Naive thymus-derived CD4-positive, alpha-beta T cell (primary cell): ENCODE data around the gene LMAN1L. TPM values are rescaled to one million over a fixed set of nuclear protein-coding genes. Genes with fewer than 3 reads are reported as not detected.

Experiments
- microRNA-seq: library from miRNA; unstranded; fragments of <30 nt; microRNA quantifications from one replicate; pipeline ENCODE4 v1.2.0, GENCODE V29; 2022; ENCODE audit warnings: borderline microRNAs expressed
- polyA plus RNA-seq, 2 donors: library from polyadenylated mRNA; unstranded; fragments of 300-500 nt; fragmentation: Illumina TruSeq; gene quantifications; one replicate each; pipeline ENCODE4 v1.2.3, GENCODE V29; 2021
- total RNA-seq, 6 experiments: library from RNA in 5 of 6; stranded (reverse) in 5 of 6; gene quantifications; 1 replicate in 5 of 6; 2 replicates in 1 of 6; pipeline ENCODE4 v1.2.3 and lab custom pipeline; 2021 to 2026

Gene LMAN1L
- total and polyA plus RNA-seq, 7 experiments from 2014 or later = 0.35 to 2.4 (median 1.3) TPM; not detected in 2

Small RNAs within 50 kb of the gene (microRNA-seq; reads per million reads assigned to microRNA genes)
- gene MIR4513 = not detected
- gene MIR6882 = 1.6 reads per million

Other genes starting within 250 kb of the LMAN1L start
- 100 to 1,000 TPM; 131 to 273 (median 177) TPM for gene CLK3, start 197.0 kb upstream of the LMAN1L start, total RNA-seq
- 100 to 1,000 TPM in 1 of 2 donors, 10 to 100 TPM in 1; 57.8 to 104 TPM for gene CLK3, start 197.0 kb upstream of the LMAN1L start, polyA plus RNA-seq
- gene EDC3, start 116.8 kb upstream of the LMAN1L start, total RNA-seq = 10 to 100 TPM; 29.0 to 45.3 (median 38.7) TPM
- 10 to 100 TPM; 25.3 to 34.2 TPM for gene EDC3, start 116.8 kb upstream of the LMAN1L start, polyA plus RNA-seq
- under 1 TPM in 1 of 5 experiments, not detected in 4; 0.63 TPM for gene CYP1A1, start 87.3 kb upstream of the LMAN1L start, total RNA-seq
- not detected for gene CYP1A1, start 87.3 kb upstream of the LMAN1L start, polyA plus RNA-seq
- gene CYP1A2, start 64.0 kb upstream of the LMAN1L start, total RNA-seq = not detected
- gene CYP1A2, start 64.0 kb upstream of the LMAN1L start, polyA plus RNA-seq = not detected
- gene CSK, start 30.8 kb upstream of the LMAN1L start, total RNA-seq = 100 to 1,000 TPM; 163 to 421 (median 228) TPM
- gene CSK, start 30.8 kb upstream of the LMAN1L start, polyA plus RNA-seq = 100 to 1,000 TPM in 1 of 2 donors, 10 to 100 TPM in 1; 67.7 to 144 TPM
- under 1 TPM in 2 of 5 experiments, not detected in 3; 0.27 to 0.60 TPM for gene CPLX3, start 13.8 kb downstream of the LMAN1L start, total RNA-seq
- gene CPLX3, start 13.8 kb downstream of the LMAN1L start, polyA plus RNA-seq = not detected
- 100 to 1,000 TPM in 1 of 5 experiments, 10 to 100 TPM in 4; 53.2 to 106 (median 59.2) TPM for gene ULK3, start 30.3 kb downstream of the LMAN1L start, total RNA-seq
- 10 to 100 TPM; 15.4 to 32.8 TPM for gene ULK3, start 30.3 kb downstream of the LMAN1L start, polyA plus RNA-seq
- 100 to 1,000 TPM in 3 of 5 experiments, 10 to 100 TPM in 2; 78.9 to 130 (median 116) TPM for gene SCAMP2, start 60.5 kb downstream of the LMAN1L start, total RNA-seq
- gene SCAMP2, start 60.5 kb downstream of the LMAN1L start, polyA plus RNA-seq = 100 to 1,000 TPM; 131 to 141 TPM
- 10 to 100 TPM; 34.0 to 97.8 (median 80.6) TPM for gene MPI, start 77.2 kb downstream of the LMAN1L start, total RNA-seq
- 10 to 100 TPM; 92.5 to 98.3 TPM for gene MPI, start 77.2 kb downstream of the LMAN1L start, polyA plus RNA-seq
- 100 to 1,000 TPM in 2 of 5 experiments, 10 to 100 TPM in 3; 40.5 to 111 (median 99.6) TPM for gene FAM219B, start 94.0 kb downstream of the LMAN1L start, total RNA-seq
- 10 to 100 TPM; 20.2 to 27.7 TPM for gene FAM219B, start 94.0 kb downstream of the LMAN1L start, polyA plus RNA-seq
- 100 to 1,000 TPM in 1 of 5 experiments, 10 to 100 TPM in 4; 44.4 to 210 (median 59.2) TPM for gene COX5A, start 125.2 kb downstream of the LMAN1L start, total RNA-seq
- 100 to 1,000 TPM; 239 to 242 TPM for gene COX5A, start 125.2 kb downstream of the LMAN1L start, polyA plus RNA-seq
- gene RPP25, start 143.9 kb downstream of the LMAN1L start, total RNA-seq = 1 to 10 TPM in 4 of 5 experiments, under 1 TPM in 1; 0.95 to 5.8 (median 3.3) TPM
- gene RPP25, start 143.9 kb downstream of the LMAN1L start, polyA plus RNA-seq = 1 to 10 TPM; 4.0 to 5.5 TPM
- gene SCAMP5, start 182.7 kb downstream of the LMAN1L start, total RNA-seq = 1 to 10 TPM in 2 of 5 experiments, under 1 TPM in 3; 0.35 to 9.5 (median 0.87) TPM
- gene SCAMP5, start 182.7 kb downstream of the LMAN1L start, polyA plus RNA-seq = under 1 TPM; 0.06 to 0.15 TPM
- 10 to 100 TPM; 11.7 to 31.3 (median 17.1) TPM for gene PPCDC, start 210.8 kb downstream of the LMAN1L start, total RNA-seq
- gene PPCDC, start 210.8 kb downstream of the LMAN1L start, polyA plus RNA-seq = 10 to 100 TPM; 12.4 to 14.5 TPM